Muscle layer of colon (tissue), 2 donors: ENCODE data around the gene ULBP3.

Source experiments
- H3K27ac ChIP-seq: one replicate; pipeline ENCODE4 v1.7.0; 2013; ENCODE audit warnings: low read depth, mild to moderate bottlenecking, low read length, moderate library complexity
- H3K27me3 ChIP-seq, 2 donors: one replicate each; pipeline ENCODE4 v1.7.0; 2013; ENCODE audit warnings: low read length in 2 of 2, mild to moderate bottlenecking in 2 of 2; ENCODE audit not compliant: insufficient read depth in 2 of 2, control insufficient read depth in 1 of 2
- H3K36me3 ChIP-seq: one replicate; pipeline ENCODE4 v1.7.0; 2013; ENCODE audit warnings: mild to moderate bottlenecking, low read length; ENCODE audit not compliant: insufficient read depth
- H3K4me1 ChIP-seq: one replicate; pipeline ENCODE4 v1.7.0; 2013; ENCODE audit warnings: mild to moderate bottlenecking, low read length; ENCODE audit not compliant: insufficient read depth
- H3K4me3 ChIP-seq, 2 donors: one replicate each; pipeline ENCODE4 v1.7.0; 2013; ENCODE audit warnings: low read length in 2 of 2, low read depth in 1 of 2, mild to moderate bottlenecking in 1 of 2, moderate library complexity in 1 of 2
- H3K9ac ChIP-seq: one replicate; pipeline ENCODE4 v1.7.0; 2013; ENCODE audit warnings: low read length
- H3K9me3 ChIP-seq: one replicate; pipeline ENCODE4 v1.7.0; 2013; ENCODE audit warnings: mild to moderate bottlenecking, low read length
- donor health status: abdominal sarcoma.
- donor health status: Adenocarcinoma of cecum.

ULBP3 gene

GRCh38 chr6:150037526-150038201 lies 31.3 kb downstream of the ULBP3 start:
- H3K27me3 ChIP-seq = peaks cover 35 to 48% of the 10 kb centered on the region in 2 donors
- no peak overlapping the region for H3K9ac ChIP-seq

GRCh38 chr6:150036081-150036480 lies 32.8 kb downstream of the ULBP3 start:
- peaks cover 6% of the 10 kb centered on the region for H3K4me1 ChIP-seq
- no peak overlapping the region for H3K4me3 ChIP-seq
- no peak overlapping the region for H3K9ac ChIP-seq
- no peak overlapping the region for H3K27ac ChIP-seq
- H3K36me3 ChIP-seq = no peaks in the 10 kb centered on the region
- peaks cover 35 to 46% of the 10 kb centered on the region in 2 donors for H3K27me3 ChIP-seq
- no peaks in the 10 kb centered on the region for H3K9me3 ChIP-seq

More at GRCh38 chr6:150037526-150038201, 31.3 kb downstream of the ULBP3 start:
- Histone ChIP-seq H3K4me3 (peak overlapping the region; percentile 9 to 16), H3K4me1 (peaks cover 6% of the 10 kb centered on the region), H3K36me3 (no peaks in the 10 kb centered on the region), H3K9me3 (no peaks in the 10 kb centered on the region), H3K27ac (no peak overlapping the region)

GRCh38 chr6:150033207-150033771 lies 35.6 kb downstream of the ULBP3 start:
- Histone ChIP-seq H3K27ac (no peak overlapping the region), H3K9ac (no peak overlapping the region), H3K9me3 (no peaks in the 10 kb centered on the region), H3K4me3 (no peak overlapping the region), H3K36me3 (no peaks in the 10 kb centered on the region), H3K4me1 (peaks cover 6% of the 10 kb centered on the region), H3K27me3 (peaks cover 22 to 33% of the 10 kb centered on the region in 2 donors)

GRCh38 chr6:150032598-150032997 lies 36.3 kb downstream of the ULBP3 start:
- H3K27me3 ChIP-seq = peaks cover 15 to 29% of the 10 kb centered on the region in 2 donors
- no peak overlapping the region for H3K27ac ChIP-seq
- no peaks in the 10 kb centered on the region for H3K9me3 ChIP-seq
- H3K36me3 ChIP-seq = no peaks in the 10 kb centered on the region
- H3K4me1 ChIP-seq = peaks cover 4% of the 10 kb centered on the region
- H3K9ac ChIP-seq = no peak overlapping the region
- H3K4me3 ChIP-seq = no peak overlapping the region

- H3K27me3 ChIP-seq = peaks cover 0 to 30% of the 10 kb centered on the region in 2 donors
Measured at GRCh38 chr6:150030611-150031010, 38.3 kb downstream of the ULBP3 start.

GRCh38 chr6:150029749-150030148 lies 39.2 kb downstream of the ULBP3 start:
- H3K4me3 ChIP-seq = no peak overlapping the region
- peaks cover 7% of the 10 kb centered on the region for H3K4me1 ChIP-seq
- peaks cover 0 to 39% of the 10 kb centered on the region in 2 donors for H3K27me3 ChIP-seq
- no peaks in the 10 kb centered on the region for H3K36me3 ChIP-seq
- no peak overlapping the region for H3K27ac ChIP-seq
- H3K9me3 ChIP-seq = no peaks in the 10 kb centered on the region
- H3K9ac ChIP-seq = no peak overlapping the region

More at GRCh38 chr6:150030611-150031010, 38.3 kb downstream of the ULBP3 start:
- Histone ChIP-seq H3K9ac (no peak overlapping the region), H3K4me3 (no peak overlapping the region), H3K36me3 (no peaks in the 10 kb centered on the region), H3K4me1 (no peaks in the 10 kb centered on the region), H3K9me3 (no peaks in the 10 kb centered on the region), H3K27ac (no peak overlapping the region)

GRCh38 chr6:150029276-150029675 lies 39.6 kb downstream of the ULBP3 start:
- Histone ChIP-seq H3K27ac (no peak overlapping the region), H3K9ac (no peak overlapping the region), H3K27me3 (peaks cover 0 to 43% of the 10 kb centered on the region in 2 donors), H3K9me3 (no peaks in the 10 kb centered on the region), H3K4me1 (peaks cover 7% of the 10 kb centered on the region), H3K36me3 (no peaks in the 10 kb centered on the region), H3K4me3 (no peak overlapping the region)

- H3K9ac ChIP-seq = no peak overlapping the region
- H3K4me3 ChIP-seq = no peak overlapping the region
- H3K27me3 ChIP-seq = peaks cover 0 to 43% of the 10 kb centered on the region in 2 donors
- H3K36me3 ChIP-seq = no peaks in the 10 kb centered on the region
- H3K9me3 ChIP-seq = no peaks in the 10 kb centered on the region
- H3K4me1 ChIP-seq = peaks cover 7% of the 10 kb centered on the region
- no peak overlapping the region for H3K27ac ChIP-seq
Measured at GRCh38 chr6:150028799-150029198, 40.1 kb downstream of the ULBP3 start.

GRCh38 chr6:150027806-150028565 lies 40.9 kb downstream of the ULBP3 start:
- Histone ChIP-seq H3K27me3 (peaks cover 0 to 43% of the 10 kb centered on the region in 2 donors), H3K4me3 (no peak overlapping the region), H3K9me3 (no peaks in the 10 kb centered on the region), H3K36me3 (no peaks in the 10 kb centered on the region), H3K9ac (no peak overlapping the region), H3K4me1 (peaks cover 7% of the 10 kb centered on the region), H3K27ac (no peak overlapping the region)

- Histone ChIP-seq H3K9ac (no peak overlapping the region), H3K27me3 (peaks cover 0 to 43% of the 10 kb centered on the region in 2 donors), H3K36me3 (no peaks in the 10 kb centered on the region), H3K4me1 (peaks cover 7% of the 10 kb centered on the region), H3K27ac (no peak overlapping the region), H3K9me3 (no peaks in the 10 kb centered on the region), H3K4me3 (no peak overlapping the region)
Measured at GRCh38 chr6:150026976-150027805, 41.7 kb downstream of the ULBP3 start.
